ENCODE data around the gene RFXAP.

Gene RFXAP

GRCh38 chr13:36847606-36848005, 28.6 kb downstream of the RFXAP start:
- FAIRE-seq (no peak), DNase-seq (ENCODE audit: insufficient read length, low spot score) (no peak)
- TF ChIP-seq CTCF (IDR thresholded peaks at IDR 0.05; ENCODE audit: insufficient read depth, missing control alignments), result no peak

- peak; percentile 41 for TF ChIP-seq CTCF (IDR thresholded peaks at IDR 0.05; ENCODE audit: insufficient read depth, missing control alignments)
- FAIRE-seq, result no peak
- no peak for DNase-seq (ENCODE audit: insufficient read length, low spot score)
Measured at GRCh38 chr13:36848199-36848982, 29.4 kb downstream of the RFXAP start.

- DNase-seq (ENCODE audit: insufficient read length, low spot score) (no peak), FAIRE-seq (no peak)
- peak; percentile 34 for TF ChIP-seq CTCF (IDR thresholded peaks at IDR 0.05; ENCODE audit: insufficient read depth, missing control alignments)
Measured at GRCh38 chr13:36850790-36851438, 31.9 kb downstream of the RFXAP start.

GRCh38 chr13:36857253-36857652, 38.2 kb downstream of the RFXAP start:
- DNase-seq (ENCODE audit: insufficient read length, low spot score), result no peak
- no peak for TF ChIP-seq CTCF (IDR thresholded peaks at IDR 0.05; ENCODE audit: insufficient read depth, missing control alignments)
- FAIRE-seq, result no peak

GRCh38 chr13:36858290-36858689, 39.3 kb downstream of the RFXAP start:
- FAIRE-seq (no peak), DNase-seq (ENCODE audit: insufficient read length, low spot score) (no peak)
- peak; percentile 61 for TF ChIP-seq CTCF (IDR thresholded peaks at IDR 0.05; ENCODE audit: insufficient read depth, missing control alignments)

GRCh38 chr13:36859259-36859658, 40.2 kb downstream of the RFXAP start:
- DNase-seq (ENCODE audit: insufficient read length, low spot score), result no peak
- FAIRE-seq, result no peak
- no peak for TF ChIP-seq CTCF (IDR thresholded peaks at IDR 0.05; ENCODE audit: insufficient read depth, missing control alignments)
